ENCODE data around the gene IL23R.
"Not testable (repeated sequence)": the region's sequence is repeated elsewhere in the genome, so short reads cannot be mapped to it uniquely, and the experiment has no call there.

IL23R gene

GRCh38 chr1:67146539-67146938 is 19.7 kb upstream of the IL23R start:
- no peak for TF ChIP-seq PKNOX1 (IDR thresholded peaks at IDR 0.05)
- TF ChIP-seq ELF4 (IDR thresholded peaks at IDR 0.05), result no peak
- no peak for TF ChIP-seq ZNF384 (IDR thresholded peaks at IDR 0.05)
- no peak for TF ChIP-seq FOXM1 (IDR thresholded peaks at IDR 0.05; ENCODE audit: borderline replicate concordance)
- TF ChIP-seq SP1 (IDR thresholded peaks at IDR 0.05), result no peak
- no peak for TF ChIP-seq NFRKB (IDR thresholded peaks at IDR 0.05)
- no peak for TF ChIP-seq BHLHE40 (IDR thresholded peaks at IDR 0.05; ENCODE audit: borderline replicate concordance)
- TF ChIP-seq L3MBTL2 (conservative IDR thresholded peaks at IDR 0.05), result no peak
- no peak for TF ChIP-seq FOXA1 (IDR thresholded peaks at IDR 0.05)
- no peak for TF ChIP-seq ARNT (IDR thresholded peaks at IDR 0.05)
- TF ChIP-seq TARDBP (IDR thresholded peaks at IDR 0.05), result no peak
- no peak for TF ChIP-seq CTBP1 (IDR thresholded peaks at IDR 0.05; ENCODE audit: borderline replicate concordance)
- no peak for TF ChIP-seq HDGF (IDR thresholded peaks at IDR 0.05; ENCODE audit: borderline replicate concordance)
- no peak for TF ChIP-seq SUZ12 (IDR thresholded peaks at IDR 0.05)
- no peak for TF ChIP-seq FOXK2 (IDR thresholded peaks at IDR 0.05)
- no peak for TF ChIP-seq LEF1 (IDR thresholded peaks at IDR 0.05; ENCODE audit: borderline replicate concordance)
- POLR2A ChIA-PET, result no interaction called here
- DNase-seq (ENCODE audit: extremely low spot score), result no peak
- CTCF ChIA-PET, result no interaction called here

- ChIA-PET CTCF (interaction anchor here (0.7 to 3.3 kb wide), 6 partner anchors 14 to 385 kb away, joined by 3 to 22 read pairs (median 3); no protein-coding TSS in a partner anchor), POLR2A (interaction anchor here (2.0 kb wide), 1 partner anchor 94 kb away, joined by 6 read pairs; the partner anchor contains the start of gene SLC35D1)
- not testable (repeated sequence) for DNase-seq (ENCODE audit: extremely low spot score)
Measured at GRCh38 chr1:67147973-67148372, 18.3 kb upstream of the IL23R start.

DNA sequence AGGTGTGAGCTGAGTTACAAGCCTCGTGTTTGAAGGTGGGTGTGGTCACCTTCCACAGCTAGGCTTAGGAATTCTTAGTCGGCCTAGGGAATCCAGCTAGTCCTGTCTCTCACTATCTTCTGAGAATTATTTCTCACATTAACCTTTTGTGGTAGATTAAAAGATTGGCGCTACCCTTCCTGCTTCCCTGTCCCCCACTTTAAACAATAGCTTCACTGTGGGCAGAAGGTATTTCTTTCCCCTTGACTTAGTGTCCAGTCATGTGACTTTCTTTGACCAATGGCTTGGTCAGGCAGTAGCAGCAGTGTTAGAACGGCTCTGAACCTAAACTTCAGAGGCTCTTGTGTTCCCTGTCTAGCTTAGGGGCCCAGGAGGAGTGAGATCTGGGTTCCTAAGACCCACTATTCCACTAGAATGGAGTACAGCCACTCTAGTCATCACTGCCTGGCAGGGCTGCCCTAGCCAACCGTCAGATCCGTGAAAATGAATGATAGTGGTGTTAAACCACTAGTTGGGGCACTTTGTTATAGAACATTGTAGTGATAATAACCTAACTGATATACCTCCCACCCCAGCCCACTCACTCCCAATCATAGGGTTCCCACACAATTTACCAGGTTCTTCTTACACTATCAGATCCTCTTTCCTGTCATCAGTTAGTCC is 17.6 kb upstream of the IL23R start:
- DNase-seq (ENCODE audit: extremely low spot score), result no peak
- TF ChIP-seq FOXK2 (IDR thresholded peaks at IDR 0.05), result no peak
- TF ChIP-seq HDGF (IDR thresholded peaks at IDR 0.05; ENCODE audit: borderline replicate concordance), result no peak
- no peak for TF ChIP-seq FOXM1 (IDR thresholded peaks at IDR 0.05; ENCODE audit: borderline replicate concordance)
- no peak for TF ChIP-seq LEF1 (IDR thresholded peaks at IDR 0.05; ENCODE audit: borderline replicate concordance)
- TF ChIP-seq ELF4 (IDR thresholded peaks at IDR 0.05), result no peak
- no peak for TF ChIP-seq FOXA1 (IDR thresholded peaks at IDR 0.05)
- no peak for TF ChIP-seq NFRKB (IDR thresholded peaks at IDR 0.05)
- no peak for TF ChIP-seq CTBP1 (IDR thresholded peaks at IDR 0.05; ENCODE audit: borderline replicate concordance)
- TF ChIP-seq SUZ12 (IDR thresholded peaks at IDR 0.05), result no peak
- TF ChIP-seq BHLHE40 (IDR thresholded peaks at IDR 0.05; ENCODE audit: borderline replicate concordance), result no peak
- no peak for TF ChIP-seq TARDBP (IDR thresholded peaks at IDR 0.05)
- no peak for TF ChIP-seq ZNF384 (IDR thresholded peaks at IDR 0.05)
- no peak for TF ChIP-seq ARNT (IDR thresholded peaks at IDR 0.05)
- ChIA-PET CTCF (interaction anchor here (0.6 to 3.3 kb wide), 17 partner anchors 11 to 386 kb away, joined by 3 to 22 read pairs (median 3); no protein-coding TSS in a partner anchor), POLR2A (interaction anchor here (2.0 kb wide), 1 partner anchor 95 kb away, joined by 6 read pairs; the partner anchor contains the start of gene SLC35D1)

DNA sequence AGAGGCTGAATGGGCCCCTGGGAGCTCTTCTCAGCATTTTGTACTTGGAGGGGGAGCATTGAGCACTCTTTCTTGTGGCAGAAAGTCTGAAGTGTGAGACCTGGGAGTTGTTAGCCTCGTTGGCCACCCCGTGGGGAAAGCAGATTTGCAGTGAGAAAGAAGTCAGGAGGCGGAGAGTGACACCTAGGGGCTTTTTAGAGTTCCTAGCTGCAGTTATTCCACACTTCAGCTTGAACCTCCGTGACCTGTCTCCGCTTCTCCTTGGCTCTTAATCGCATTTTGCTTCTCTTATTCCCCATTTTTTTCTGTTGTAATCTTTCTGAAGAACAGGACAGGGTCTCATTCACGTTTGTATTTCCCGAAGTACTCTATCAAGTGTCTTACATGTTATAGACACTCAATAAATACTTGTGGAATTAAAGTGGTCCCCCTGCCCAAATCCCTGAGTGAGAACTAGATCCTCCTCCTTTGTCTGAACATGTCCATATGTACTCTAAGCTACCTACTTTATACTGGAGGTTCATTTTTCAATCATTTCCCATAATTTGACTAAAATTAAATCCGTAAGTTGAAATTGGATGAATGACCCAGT is 17.0 kb upstream of the IL23R start:
- peak; percentile 88 for DNase-seq (ENCODE audit: extremely low spot score)
- peak; percentile 25; the same call in 1 of the 2 replicates for TF ChIP-seq PKNOX1 (IDR thresholded peaks at IDR 0.05)
- TF ChIP-seq ARNT (IDR thresholded peaks at IDR 0.05), result no peak
- ChIA-PET CTCF (interaction anchor here (0.6 to 3.3 kb wide), 19 partner anchors 12 to 386 kb away, joined by 3 to 22 read pairs (median 3); no protein-coding TSS in a partner anchor), POLR2A (interaction anchor here (2.0 kb wide), 1 partner anchor 95 kb away, joined by 6 read pairs; the partner anchor contains the start of gene SLC35D1)

- no peak for DNase-seq (ENCODE audit: extremely low spot score)
- ChIA-PET POLR2A (no interaction called here), CTCF (interaction anchor here (1.0 to 1.7 kb wide), 2 partner anchors 353 to 386 kb away, joined by 3 to 4 read pairs; no protein-coding TSS in a partner anchor)
- TF ChIP-seq FOXK2 (IDR thresholded peaks at IDR 0.05) (no peak), BHLHE40 (IDR thresholded peaks at IDR 0.05; ENCODE audit: borderline replicate concordance) (no peak), ARNT (IDR thresholded peaks at IDR 0.05) (no peak), CTBP1 (IDR thresholded peaks at IDR 0.05; ENCODE audit: borderline replicate concordance) (no peak), PKNOX1 (IDR thresholded peaks at IDR 0.05) (no peak), TARDBP (IDR thresholded peaks at IDR 0.05) (no peak), FOXA1 (IDR thresholded peaks at IDR 0.05) (no peak), LEF1 (IDR thresholded peaks at IDR 0.05; ENCODE audit: borderline replicate concordance) (no peak), ZNF384 (IDR thresholded peaks at IDR 0.05) (no peak), L3MBTL2 (conservative IDR thresholded peaks at IDR 0.05) (no peak), NFRKB (IDR thresholded peaks at IDR 0.05) (no peak), ELF4 (IDR thresholded peaks at IDR 0.05) (no peak), HDGF (IDR thresholded peaks at IDR 0.05; ENCODE audit: borderline replicate concordance) (no peak), SP1 (IDR thresholded peaks at IDR 0.05) (no peak)
Measured at GRCh38 chr1:67150931-67151330, 15.3 kb upstream of the IL23R start.

DNA sequence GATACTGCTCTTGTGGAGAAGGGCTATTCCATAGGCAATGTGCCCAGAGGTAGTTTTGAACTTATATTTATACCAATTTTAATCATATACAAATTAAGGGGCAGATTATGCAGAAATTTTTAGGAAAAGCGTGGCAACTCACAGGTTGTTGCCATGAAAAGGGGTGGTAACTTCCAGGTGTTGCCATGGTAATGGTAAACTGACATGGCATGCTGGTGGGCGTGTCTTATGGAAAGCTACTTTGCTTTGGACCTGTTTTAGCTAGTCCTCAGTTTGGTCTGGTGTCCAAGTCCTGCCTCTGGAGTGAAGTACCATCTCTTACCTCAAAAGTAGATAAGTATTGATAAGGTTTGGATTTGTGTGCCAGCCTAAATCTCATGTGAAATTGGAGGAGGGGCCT is 7.9 kb upstream of the IL23R start:
- DNase-seq (ENCODE audit: extremely low spot score), result no peak
- ChIA-PET POLR2A (no interaction called here), CTCF (no interaction called here)
- TF ChIP-seq NFRKB (IDR thresholded peaks at IDR 0.05) (no peak), PKNOX1 (IDR thresholded peaks at IDR 0.05) (peak; percentile 65), FOXA1 (IDR thresholded peaks at IDR 0.05) (no peak)
